ENCODE results near the gene CDH3.
A peak's percentile ranks its signal among the peaks of the same experiment; 100 is the strongest.
"Not testable (repeated sequence)": the region's sequence is repeated elsewhere in the genome, so short reads cannot be mapped to it uniquely, and the experiment has no call there.

CDH3 gene

GRCh38 chr16:68704232-68704867 is 59.2 kb downstream of the CDH3 start:
- H3K4me3 Mint-ChIP-seq = no peak overlapping the region
- DNase-seq (peak; percentile 71), ATAC-seq (peak; percentile 47)
- H3K27ac Mint-ChIP-seq = no peak overlapping the region
- H3K9me3 Mint-ChIP-seq = no peaks in the 10 kb centered on the region
- peaks cover 4% of the 10 kb centered on the region for H3K27me3 Mint-ChIP-seq
- H3K36me3 Mint-ChIP-seq (ENCODE audit: low read depth) = no peaks in the 10 kb centered on the region
- H3K4me1 Mint-ChIP-seq = peaks cover 3% of the 10 kb centered on the region

GRCh38 chr16:68707340-68708152 is 62.4 kb downstream of the CDH3 start:
- no peaks in the 10 kb centered on the region for H3K9me3 Mint-ChIP-seq
- H3K27ac Mint-ChIP-seq = no peak overlapping the region
- no peaks in the 10 kb centered on the region for H3K36me3 Mint-ChIP-seq (ENCODE audit: low read depth)
- peaks cover 16% of the 10 kb centered on the region for H3K27me3 Mint-ChIP-seq
- peaks cover 11% of the 10 kb centered on the region for H3K4me1 Mint-ChIP-seq
- ATAC-seq = peak; percentile 30
- H3K4me3 Mint-ChIP-seq = no peak overlapping the region
- DNase-seq = no peak

- ATAC-seq (no peak), DNase-seq (no peak)
- no peak overlapping the region for H3K4me3 Mint-ChIP-seq
- H3K9me3 Mint-ChIP-seq = no peaks in the 10 kb centered on the region
- peaks cover 12% of the 10 kb centered on the region for H3K27me3 Mint-ChIP-seq
- H3K36me3 Mint-ChIP-seq (ENCODE audit: low read depth) = no peaks in the 10 kb centered on the region
- no peak overlapping the region for H3K27ac Mint-ChIP-seq
- peaks cover 8% of the 10 kb centered on the region for H3K4me1 Mint-ChIP-seq
Measured at GRCh38 chr16:68710211-68710610, 65.1 kb downstream of the CDH3 start.

GRCh38 chr16:68711421-68712139 is 66.5 kb downstream of the CDH3 start:
- ATAC-seq (peak; percentile 70), DNase-seq (no peak)
- peaks cover 12% of the 10 kb centered on the region for H3K27me3 Mint-ChIP-seq
- peak overlapping the region; percentile 18 for H3K27ac Mint-ChIP-seq
- no peaks in the 10 kb centered on the region for H3K9me3 Mint-ChIP-seq
- H3K36me3 Mint-ChIP-seq (ENCODE audit: low read depth) = no peaks in the 10 kb centered on the region
- peaks cover 8% of the 10 kb centered on the region for H3K4me1 Mint-ChIP-seq
- H3K4me3 Mint-ChIP-seq = no peak overlapping the region

GRCh38 chr16:68713361-68713760 is 68.3 kb downstream of the CDH3 start:
- no peak overlapping the region for H3K27ac Mint-ChIP-seq
- H3K36me3 Mint-ChIP-seq (ENCODE audit: low read depth) = no peaks in the 10 kb centered on the region
- DNase-seq (no peak), ATAC-seq (no peak)
- no peaks in the 10 kb centered on the region for H3K9me3 Mint-ChIP-seq
- peaks cover 8% of the 10 kb centered on the region for H3K4me1 Mint-ChIP-seq
- H3K27me3 Mint-ChIP-seq = peaks cover 12% of the 10 kb centered on the region
- no peak overlapping the region for H3K4me3 Mint-ChIP-seq

- DNase-seq (no peak), ATAC-seq (no peak)
- Mint-ChIP-seq H3K27me3 (peaks cover 12% of the 10 kb centered on the region), H3K9me3 (no peaks in the 10 kb centered on the region), H3K36me3 (ENCODE audit: low read depth) (no peaks in the 10 kb centered on the region), H3K4me3 (no peak overlapping the region), H3K27ac (no peak overlapping the region), H3K4me1 (peaks cover 17% of the 10 kb centered on the region)
Measured at GRCh38 chr16:68715471-68715870, 70.4 kb downstream of the CDH3 start.

- H3K27me3 Mint-ChIP-seq; H3K27ac Mint-ChIP-seq; H3K36me3 Mint-ChIP-seq (ENCODE audit: low read depth); H3K9me3 Mint-ChIP-seq; ATAC-seq; DNase-seq; H3K4me3 Mint-ChIP-seq: not testable (repeated sequence)
- H3K4me1 Mint-ChIP-seq = peaks cover 19% of the 10 kb centered on the region
Measured at GRCh38 chr16:68716516-68716915, 71.4 kb downstream of the CDH3 start.

- peaks cover 16% of the 10 kb centered on the region for H3K4me1 Mint-ChIP-seq
- no peak overlapping the region for H3K4me3 Mint-ChIP-seq
- no peak overlapping the region for H3K27ac Mint-ChIP-seq
- DNase-seq (no peak), ATAC-seq (no peak)
- no peaks in the 10 kb centered on the region for H3K27me3 Mint-ChIP-seq
- no peaks in the 10 kb centered on the region for H3K9me3 Mint-ChIP-seq
- no peaks in the 10 kb centered on the region for H3K36me3 Mint-ChIP-seq (ENCODE audit: low read depth)
Measured at GRCh38 chr16:68717684-68718083, 72.6 kb downstream of the CDH3 start.

GRCh38 chr16:68718590-68718989 is 73.5 kb downstream of the CDH3 start:
- Mint-ChIP-seq H3K4me3 (no peak overlapping the region), H3K36me3 (ENCODE audit: low read depth) (no peaks in the 10 kb centered on the region), H3K27ac (no peak overlapping the region), H3K27me3 (no peaks in the 10 kb centered on the region), H3K9me3 (no peaks in the 10 kb centered on the region), H3K4me1 (peaks cover 16% of the 10 kb centered on the region)
- ATAC-seq (no peak), DNase-seq (no peak)

- no peak overlapping the region for H3K27ac Mint-ChIP-seq
- H3K4me1 Mint-ChIP-seq = peaks cover 16% of the 10 kb centered on the region
- H3K27me3 Mint-ChIP-seq = no peaks in the 10 kb centered on the region
- H3K4me3 Mint-ChIP-seq = no peak overlapping the region
- no peaks in the 10 kb centered on the region for H3K9me3 Mint-ChIP-seq
- DNase-seq (no peak), ATAC-seq (peak; percentile 87)
- H3K36me3 Mint-ChIP-seq (ENCODE audit: low read depth) = no peaks in the 10 kb centered on the region
Measured at GRCh38 chr16:68719993-68720489, 74.9 kb downstream of the CDH3 start.

GRCh38 chr16:68722119-68723024 is 77.3 kb downstream of the CDH3 start:
- ATAC-seq = no peak
- Mint-ChIP-seq H3K36me3 (ENCODE audit: low read depth) (no peaks in the 10 kb centered on the region), H3K27ac (no peak overlapping the region), H3K27me3 (no peaks in the 10 kb centered on the region), H3K9me3 (no peaks in the 10 kb centered on the region), H3K4me1 (peaks cover 16% of the 10 kb centered on the region), H3K4me3 (no peak overlapping the region)
- DNase-seq = no peak

GRCh38 chr16:68724797-68725196 is 79.7 kb downstream of the CDH3 start:
- peaks cover 5% of the 10 kb centered on the region for H3K27me3 Mint-ChIP-seq
- no peaks in the 10 kb centered on the region for H3K36me3 Mint-ChIP-seq (ENCODE audit: low read depth)
- peaks cover 14% of the 10 kb centered on the region for H3K4me1 Mint-ChIP-seq
- H3K9me3 Mint-ChIP-seq = no peaks in the 10 kb centered on the region
- H3K4me3 Mint-ChIP-seq = no peak overlapping the region
- no peak overlapping the region for H3K27ac Mint-ChIP-seq
- ATAC-seq = no peak
- DNase-seq = no peak

GRCh38 chr16:68728523-68728922 is 83.4 kb downstream of the CDH3 start:
- no peaks in the 10 kb centered on the region for H3K36me3 Mint-ChIP-seq (ENCODE audit: low read depth)
- no peak overlapping the region for H3K4me3 Mint-ChIP-seq
- DNase-seq (no peak), ATAC-seq (no peak)
- peaks cover 5% of the 10 kb centered on the region for H3K27me3 Mint-ChIP-seq
- no peaks in the 10 kb centered on the region for H3K9me3 Mint-ChIP-seq
- no peaks in the 10 kb centered on the region for H3K4me1 Mint-ChIP-seq
- H3K27ac Mint-ChIP-seq = no peak overlapping the region

- H3K4me3 Mint-ChIP-seq = no peak overlapping the region
- no peak for DNase-seq
- H3K4me1 Mint-ChIP-seq = no peaks in the 10 kb centered on the region
- no peaks in the 10 kb centered on the region for H3K9me3 Mint-ChIP-seq
- H3K27ac Mint-ChIP-seq = no peak overlapping the region
- no peak for ATAC-seq
- H3K27me3 Mint-ChIP-seq = peaks cover 27% of the 10 kb centered on the region
- H3K36me3 Mint-ChIP-seq (ENCODE audit: low read depth) = no peaks in the 10 kb centered on the region
Measured at GRCh38 chr16:68731637-68732036, 86.5 kb downstream of the CDH3 start.

Measured in activated naive CD8-positive, alpha-beta T cell treated with anti-CD3 and anti-CD28 coated beads, Interleukin-2, amount 50 U/mL, for 24 hours (primary cell).